ENCODE measurements around the gene BEAN1.

DNA sequence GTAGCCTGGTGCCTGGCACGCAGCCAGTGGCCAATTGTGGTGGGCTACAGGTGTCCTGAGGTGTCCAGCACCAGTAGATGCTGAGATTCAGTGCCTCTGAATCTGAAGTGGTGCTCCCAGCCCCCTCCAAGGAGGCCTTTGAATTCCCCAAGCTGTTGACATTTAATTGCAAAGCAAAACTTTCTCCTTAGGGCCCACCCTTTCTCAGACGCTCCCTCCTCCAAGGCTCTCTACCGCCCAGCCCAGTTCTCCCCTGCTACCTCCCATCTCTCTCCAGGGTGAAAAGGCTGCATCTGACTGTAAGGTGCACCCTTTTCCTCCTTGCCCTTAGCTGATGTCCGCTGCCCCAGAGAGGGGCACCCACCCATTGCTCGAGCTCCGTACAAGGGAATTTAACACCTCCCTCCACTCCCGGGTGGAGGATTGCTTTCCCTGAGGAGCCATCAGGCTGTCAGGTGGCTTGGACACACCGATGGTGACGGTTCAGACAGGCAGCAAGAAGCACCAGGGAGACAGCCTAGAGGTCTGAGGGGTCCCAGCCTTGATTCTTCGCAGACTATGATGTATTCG lies 1.7 kb downstream of the BEAN1 start:
- TF ChIP-seq, protein P1, sequence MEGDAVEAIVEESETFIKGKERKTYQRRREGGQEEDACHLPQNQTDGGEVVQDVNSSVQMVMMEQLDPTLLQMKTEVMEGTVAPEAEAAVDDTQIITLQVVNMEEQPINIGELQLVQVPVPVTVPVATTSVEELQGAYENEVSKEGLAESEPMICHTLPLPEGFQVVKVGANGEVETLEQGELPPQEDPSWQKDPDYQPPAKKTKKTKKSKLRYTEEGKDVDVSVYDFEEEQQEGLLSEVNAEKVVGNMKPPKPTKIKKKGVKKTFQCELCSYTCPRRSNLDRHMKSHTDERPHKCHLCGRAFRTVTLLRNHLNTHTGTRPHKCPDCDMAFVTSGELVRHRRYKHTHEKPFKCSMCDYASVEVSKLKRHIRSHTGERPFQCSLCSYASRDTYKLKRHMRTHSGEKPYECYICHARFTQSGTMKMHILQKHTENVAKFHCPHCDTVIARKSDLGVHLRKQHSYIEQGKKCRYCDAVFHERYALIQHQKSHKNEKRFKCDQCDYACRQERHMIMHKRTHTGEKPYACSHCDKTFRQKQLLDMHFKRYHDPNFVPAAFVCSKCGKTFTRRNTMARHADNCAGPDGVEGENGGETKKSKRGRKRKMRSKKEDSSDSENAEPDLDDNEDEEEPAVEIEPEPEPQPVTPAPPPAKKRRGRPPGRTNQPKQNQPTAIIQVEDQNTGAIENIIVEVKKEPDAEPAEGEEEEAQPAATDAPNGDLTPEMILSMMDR (conservative IDR thresholded peaks at IDR 0.05 in 1 of 2, IDR thresholded peaks at IDR 0.05 in 1 of 2; ENCODE audit: low read depth in 1 of 2, low read length in 2 of 2) = no peak
- TF ChIP-seq EZH2 (IDR thresholded peaks at IDR 0.05; ENCODE audit: low read length, missing control alignments) = no peak

All from fibroblast of lung (primary cell).